WI38 (cell line): ENCODE measurements around the gene TEX101.
"Not testable (repeated sequence)": the region's sequence is repeated elsewhere in the genome, so short reads cannot be mapped to it uniquely, and the experiment has no call there.

Experiments used
- H3K4me3 ChIP-seq: 2 replicates; pipeline ENCODE4 v1.5.1; 2011; ENCODE audit warnings: low read depth, mild to moderate bottlenecking, control low read depth, low read length
- TF ChIP-seq, protein P1 (sequence below): IDR thresholded peaks from 2 replicates; pipeline ENCODE4 v1.5.1; 2012; ENCODE audit warnings: low read depth, mild to moderate bottlenecking, control low read depth, low read length

The TEX101 gene

DNA sequence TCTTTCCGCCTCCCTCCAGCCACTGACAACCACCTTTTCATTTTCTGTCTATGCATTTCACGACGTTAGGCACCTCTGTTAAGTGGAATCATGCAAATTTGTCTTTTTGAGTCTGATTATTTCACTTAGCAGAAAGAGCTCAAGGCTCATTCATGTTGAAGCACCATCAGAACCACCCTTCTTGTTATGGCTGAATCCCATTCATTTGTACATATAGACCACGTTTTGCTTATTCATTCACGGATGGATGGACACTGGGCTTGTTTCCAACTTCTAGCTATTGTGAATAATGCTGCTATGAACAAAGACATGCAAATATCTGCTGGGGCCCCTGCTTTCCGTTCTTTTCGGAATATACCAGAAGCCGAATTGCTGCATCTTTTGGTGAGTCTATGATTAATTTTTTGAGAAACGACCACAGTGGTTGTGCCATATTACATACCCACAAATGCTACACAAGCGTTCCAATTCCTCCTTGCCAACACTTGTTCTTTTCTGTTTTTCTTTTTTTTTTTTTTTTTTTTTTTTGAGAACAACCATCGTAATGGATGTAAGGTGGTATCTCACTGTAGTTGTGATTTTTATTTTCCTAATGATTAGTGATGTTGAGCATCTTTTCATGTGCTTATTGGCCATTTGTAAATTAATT is 23.7 kb upstream of the TEX101 start:
- H3K4me3 ChIP-seq = not testable (repeated sequence)

DNA sequence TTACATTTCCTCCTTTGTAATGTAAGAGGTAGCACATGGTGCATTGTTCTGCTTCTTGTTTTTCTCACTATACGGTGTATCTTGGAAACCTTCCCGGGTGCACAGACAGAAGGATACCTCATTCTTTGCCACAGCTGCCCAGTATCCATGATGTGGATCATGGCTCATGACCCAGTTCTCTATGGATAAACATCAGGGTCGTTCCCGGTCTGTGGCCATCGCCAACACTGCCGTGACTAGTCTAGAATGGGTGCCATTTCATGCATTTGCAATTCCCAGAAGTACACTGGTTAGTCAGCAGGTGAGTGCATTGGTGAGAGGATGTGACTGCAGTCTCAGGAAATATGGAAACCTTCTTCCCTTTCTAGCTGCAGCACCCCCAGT is 23.1 kb upstream of the TEX101 start:
- H3K4me3 ChIP-seq = not testable (repeated sequence)

DNA sequence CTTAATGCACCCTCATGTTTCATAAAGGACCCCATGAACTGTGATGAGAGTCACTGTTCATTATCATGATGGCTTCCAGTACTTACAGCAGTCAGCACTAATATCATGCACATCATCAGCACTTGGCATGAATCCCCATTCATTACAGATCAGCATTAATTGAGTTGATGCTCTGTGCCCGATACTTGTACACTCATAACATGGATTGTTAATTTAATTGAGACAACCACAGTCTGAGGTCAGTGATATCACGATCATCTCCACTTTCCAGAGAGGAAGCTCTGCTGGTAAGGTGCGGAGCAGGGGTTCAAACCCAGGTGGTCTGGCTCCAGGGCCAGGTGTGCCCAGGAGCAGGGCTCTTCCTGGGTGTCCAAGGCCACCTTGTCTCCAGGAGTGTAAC is 21.2 kb upstream of the TEX101 start:
- not testable (repeated sequence) for H3K4me3 ChIP-seq

DNA sequence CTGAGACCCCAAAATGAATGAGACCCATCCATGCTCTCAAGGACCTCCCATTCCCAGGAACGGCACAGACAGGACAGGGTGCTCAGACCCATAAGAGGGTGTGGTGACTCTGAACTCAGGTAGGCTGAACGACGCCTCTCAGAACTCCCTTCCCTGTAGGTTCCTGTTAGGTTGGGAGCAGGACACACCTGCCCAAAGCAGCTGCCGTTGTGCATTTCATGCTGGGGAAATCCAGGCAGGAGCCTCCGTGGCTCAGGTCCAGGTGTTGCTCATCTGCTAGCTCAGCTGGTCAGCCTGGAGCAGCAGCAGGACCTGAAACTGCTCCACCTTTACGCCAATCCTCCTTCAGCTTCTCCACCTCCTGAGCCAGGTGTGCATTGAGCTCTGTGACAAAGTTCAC is 19.1 kb upstream of the TEX101 start:
- TF ChIP-seq, protein P1, sequence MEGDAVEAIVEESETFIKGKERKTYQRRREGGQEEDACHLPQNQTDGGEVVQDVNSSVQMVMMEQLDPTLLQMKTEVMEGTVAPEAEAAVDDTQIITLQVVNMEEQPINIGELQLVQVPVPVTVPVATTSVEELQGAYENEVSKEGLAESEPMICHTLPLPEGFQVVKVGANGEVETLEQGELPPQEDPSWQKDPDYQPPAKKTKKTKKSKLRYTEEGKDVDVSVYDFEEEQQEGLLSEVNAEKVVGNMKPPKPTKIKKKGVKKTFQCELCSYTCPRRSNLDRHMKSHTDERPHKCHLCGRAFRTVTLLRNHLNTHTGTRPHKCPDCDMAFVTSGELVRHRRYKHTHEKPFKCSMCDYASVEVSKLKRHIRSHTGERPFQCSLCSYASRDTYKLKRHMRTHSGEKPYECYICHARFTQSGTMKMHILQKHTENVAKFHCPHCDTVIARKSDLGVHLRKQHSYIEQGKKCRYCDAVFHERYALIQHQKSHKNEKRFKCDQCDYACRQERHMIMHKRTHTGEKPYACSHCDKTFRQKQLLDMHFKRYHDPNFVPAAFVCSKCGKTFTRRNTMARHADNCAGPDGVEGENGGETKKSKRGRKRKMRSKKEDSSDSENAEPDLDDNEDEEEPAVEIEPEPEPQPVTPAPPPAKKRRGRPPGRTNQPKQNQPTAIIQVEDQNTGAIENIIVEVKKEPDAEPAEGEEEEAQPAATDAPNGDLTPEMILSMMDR = no peak

DNA sequence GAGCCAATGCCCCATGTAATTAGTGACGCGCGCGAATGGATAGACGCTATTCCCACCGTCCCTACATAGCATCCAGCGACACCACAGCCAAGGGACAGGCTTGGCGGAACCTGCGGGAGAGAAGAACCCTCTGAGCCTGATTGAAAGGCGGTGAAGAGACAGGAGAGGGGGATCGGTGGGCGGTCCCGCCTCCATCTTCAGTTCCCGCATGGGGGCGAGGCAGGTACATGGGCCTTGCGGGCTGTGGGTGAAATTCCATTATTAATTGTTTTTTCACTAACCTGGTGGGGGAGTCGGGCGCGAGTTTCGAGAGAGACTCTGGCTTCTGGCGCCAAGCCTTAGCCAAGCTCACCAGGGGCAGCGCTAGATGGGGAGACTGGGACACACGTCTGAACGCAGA is 8.4 kb upstream of the TEX101 start:
- TF ChIP-seq, protein P1 = no peak
- H3K4me3 ChIP-seq = no peak overlapping the region

More for the DNA sequence above, 19.1 kb upstream of the TEX101 start:
- H3K4me3 ChIP-seq = no peak overlapping the region

DNA sequence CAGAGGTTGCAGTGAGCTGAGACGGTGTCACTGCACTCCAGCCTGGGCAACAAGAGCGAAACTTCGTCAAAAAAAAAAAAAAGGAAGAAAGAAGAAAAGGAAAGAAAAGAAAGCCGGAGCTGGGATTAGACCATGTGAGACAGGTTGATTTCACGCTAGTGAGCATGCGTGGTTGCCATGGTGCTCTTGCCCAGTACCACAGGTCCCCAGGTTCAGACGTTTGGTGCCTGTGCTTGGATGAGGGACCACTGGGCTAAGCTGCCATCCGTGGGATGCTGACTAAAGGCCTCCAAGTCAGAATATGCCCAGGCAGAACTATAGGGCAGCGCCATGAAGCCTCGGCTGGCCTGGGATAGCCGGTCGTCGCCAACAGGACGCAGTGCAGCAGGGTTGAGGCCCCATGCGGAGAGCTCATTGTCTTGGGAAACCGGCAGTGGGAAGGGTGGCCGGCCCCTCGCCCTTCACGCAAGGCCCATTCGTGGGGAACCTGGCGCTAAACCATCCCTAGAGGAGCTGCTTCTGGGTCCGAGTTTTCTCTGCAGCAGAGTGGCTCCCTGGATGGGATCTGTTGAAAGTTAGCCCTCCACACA is 7.2 kb upstream of the TEX101 start:
- no peak overlapping the region for H3K4me3 ChIP-seq
- TF ChIP-seq, protein P1 = no peak

DNA sequence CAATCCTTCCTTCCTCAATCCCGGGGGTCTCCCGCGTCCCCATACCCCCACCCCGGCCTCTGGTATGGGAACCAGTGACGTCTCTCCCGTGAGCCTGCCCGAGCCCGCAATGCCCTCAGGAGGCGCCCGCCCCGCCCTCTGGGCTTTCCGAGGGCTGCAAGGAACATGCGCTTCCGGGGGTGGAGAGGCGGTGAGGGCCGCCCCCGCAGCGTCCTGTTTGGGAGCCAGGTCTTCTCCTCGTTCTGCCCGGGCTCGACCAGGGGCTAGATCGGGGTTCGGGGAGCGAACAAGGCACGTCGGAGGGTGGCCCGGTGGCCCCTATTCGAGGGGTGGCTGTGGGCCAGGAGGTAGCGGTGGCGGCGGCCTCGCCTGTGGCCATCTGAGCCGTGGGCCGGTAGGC is 6.6 kb upstream of the TEX101 start:
- no peak overlapping the region for H3K4me3 ChIP-seq
- TF ChIP-seq, protein P1 = no peak

DNA sequence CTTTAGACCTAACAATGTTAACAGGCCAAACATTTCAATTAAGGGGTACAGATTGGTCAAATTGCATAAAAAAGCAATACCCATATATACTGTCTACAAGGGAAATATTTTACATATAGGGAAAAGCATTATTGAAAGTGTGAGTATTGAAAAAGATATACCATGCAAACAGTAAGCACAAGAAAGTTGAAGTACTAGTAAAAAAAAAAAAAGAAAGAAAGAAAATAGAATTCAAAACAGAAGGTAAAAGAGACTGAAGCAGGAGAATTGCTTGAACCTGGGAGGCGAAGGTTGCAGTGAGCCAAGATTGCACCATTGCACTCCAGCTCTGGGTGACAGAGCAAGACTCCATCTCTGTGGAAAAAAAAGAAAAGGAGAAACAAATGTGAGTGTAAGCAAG is 5.3 kb upstream of the TEX101 start:
- no peak overlapping the region for H3K4me3 ChIP-seq
- TF ChIP-seq, protein P1 = no peak

DNA sequence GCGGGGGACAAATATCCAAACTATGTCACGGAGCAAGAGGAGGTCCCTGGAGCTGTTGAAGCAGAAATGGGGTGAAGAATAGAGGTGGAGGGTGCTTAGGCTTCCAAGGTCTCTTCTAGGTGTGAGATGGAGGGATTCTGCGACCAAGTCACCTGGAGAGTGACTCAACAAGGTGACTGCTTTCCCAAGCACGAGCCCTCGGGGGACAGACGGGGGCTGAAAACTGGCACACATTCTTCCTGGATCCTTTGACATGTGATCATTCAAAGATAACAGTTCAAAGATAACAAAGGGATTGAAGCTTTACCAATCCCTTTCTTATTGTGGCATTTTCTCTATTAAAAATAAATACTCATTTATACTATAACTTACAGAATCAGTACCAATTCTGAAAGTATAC is 2.2 kb upstream of the TEX101 start:
- no peak overlapping the region for H3K4me3 ChIP-seq
- TF ChIP-seq, protein P1 = no peak
